Embryonic facial prominence (tissue), 1 donor: Measurements from ENCODE around the gene FRMPD1.

ENCODE experiments used
- DNase-seq: peaks from one replicate; pipeline ENCODE4 v3.0.0-alpha.2; 2016; ENCODE audit errors: extremely low spot score

Gene FRMPD1

GRCh38 chr9:37678789-37679273 is 28.1 kb downstream of the FRMPD1 start:
- DNase-seq: no peak

GRCh38 chr9:37679649-37680402 is 29.1 kb downstream of the FRMPD1 start:
- no peak for DNase-seq

GRCh38 chr9:37682951-37683350 is 32.2 kb downstream of the FRMPD1 start:
- no peak for DNase-seq

- DNase-seq: no peak
These were observed 33.0 kb downstream of the FRMPD1 start for GRCh38 chr9:37683531-37684371.

GRCh38 chr9:37692622-37693221 is 42.0 kb downstream of the FRMPD1 start:
- no peak for DNase-seq

GRCh38 chr9:37693260-37693659 is 42.5 kb downstream of the FRMPD1 start:
- no peak for DNase-seq

- DNase-seq: no peak
These were observed 43.6 kb downstream of the FRMPD1 start for GRCh38 chr9:37694355-37694754.

- DNase-seq: no peak
These were observed 45.8 kb downstream of the FRMPD1 start for GRCh38 chr9:37696528-37696927.

- no peak for DNase-seq
These were observed 49.4 kb downstream of the FRMPD1 start for GRCh38 chr9:37700131-37700530.

GRCh38 chr9:37700900-37701299 is 50.1 kb downstream of the FRMPD1 start:
- DNase-seq: no peak

- no peak for DNase-seq
These were observed 55.0 kb downstream of the FRMPD1 start for GRCh38 chr9:37705787-37706186.

GRCh38 chr9:37706290-37706689 is 55.5 kb downstream of the FRMPD1 start:
- no peak for DNase-seq

- no peak for DNase-seq
These were observed 57.0 kb downstream of the FRMPD1 start for GRCh38 chr9:37707748-37708147.

- no peak for DNase-seq
These were observed 59.3 kb downstream of the FRMPD1 start for GRCh38 chr9:37710046-37710445.

GRCh38 chr9:37715260-37715659 is 64.5 kb downstream of the FRMPD1 start:
- DNase-seq: no peak

GRCh38 chr9:37715991-37716505 is 65.3 kb downstream of the FRMPD1 start:
- DNase-seq: no peak

GRCh38 chr9:37719526-37719925 is 68.8 kb downstream of the FRMPD1 start:
- DNase-seq: no peak

GRCh38 chr9:37727013-37727412 is 76.3 kb downstream of the FRMPD1 start:
- DNase-seq: no peak

- DNase-seq: no peak
These were observed 78.7 kb downstream of the FRMPD1 start for GRCh38 chr9:37729499-37729898.

- no peak for DNase-seq
These were observed 79.5 kb downstream of the FRMPD1 start for GRCh38 chr9:37730256-37730655.

GRCh38 chr9:37730839-37731238 is 80.1 kb downstream of the FRMPD1 start:
- no peak for DNase-seq

- DNase-seq: no peak
These were observed 81.5 kb downstream of the FRMPD1 start for GRCh38 chr9:37732086-37732741.
